Measurements from ENCODE around the gene RSRP1.
"Not testable (repeated sequence)": the region's sequence is repeated elsewhere in the genome, so short reads cannot be mapped to it uniquely, and the experiment has no call there.

RSRP1 gene

GRCh38 chr1:25268143-25268760, 21.0 kb upstream of the RSRP1 start:
- ATAC-seq (replicated peaks); H3K9me3 Mint-ChIP-seq; DNase-seq; H3K4me1 Mint-ChIP-seq; H3K36me3 Mint-ChIP-seq; H3K27me3 Mint-ChIP-seq: not testable (repeated sequence)
- Mint-ChIP-seq H3K27ac (peak overlapping the region; percentile 83), H3K4me3 (peak overlapping the region; percentile 76 to 87)

- Mint-ChIP-seq H3K4me3 (peak overlapping the region; percentile 76 to 87), H3K27ac (peak overlapping the region; percentile 83)
- H3K27me3 Mint-ChIP-seq, H3K4me1 Mint-ChIP-seq, H3K9me3 Mint-ChIP-seq, H3K36me3 Mint-ChIP-seq: not testable (repeated sequence)
- peak; percentile 85 to 86 for ATAC-seq (replicated peaks)
- peak; percentile 79 for DNase-seq
Observed at GRCh38 chr1:25267288-25268142, 20.3 kb upstream of the RSRP1 start.

GRCh38 chr1:25266554-25267287, 19.5 kb upstream of the RSRP1 start:
- peak; percentile 38 to 42 for ATAC-seq (replicated peaks)
- H3K9me3 Mint-ChIP-seq, H3K27me3 Mint-ChIP-seq, H3K4me1 Mint-ChIP-seq, H3K36me3 Mint-ChIP-seq, DNase-seq: not testable (repeated sequence)
- Mint-ChIP-seq H3K4me3 (peak overlapping the region; percentile 89 to 95), H3K27ac (peak overlapping the region; percentile 93)

- H3K36me3 Mint-ChIP-seq, H3K27me3 Mint-ChIP-seq: not testable (repeated sequence)
- peaks cover 5 to 10% of the 10 kb centered on the region in 2 donors for H3K4me1 Mint-ChIP-seq
Observed at GRCh38 chr1:25260336-25260735, 13.1 kb upstream of the RSRP1 start.

GRCh38 chr1:25259813-25260212, 12.6 kb upstream of the RSRP1 start:
- H3K9me3 Mint-ChIP-seq, H3K4me3 Mint-ChIP-seq, H3K36me3 Mint-ChIP-seq, DNase-seq, H3K27me3 Mint-ChIP-seq: not testable (repeated sequence)
- Mint-ChIP-seq H3K27ac (peak overlapping the region; percentile 9), H3K4me1 (peaks cover 5 to 10% of the 10 kb centered on the region in 2 donors)
- ATAC-seq (replicated peaks) = peak; percentile 36 to 41

More at GRCh38 chr1:25260336-25260735, 13.1 kb upstream of the RSRP1 start:
- H3K9me3 Mint-ChIP-seq; H3K4me3 Mint-ChIP-seq; DNase-seq; ATAC-seq (replicated peaks): not testable (repeated sequence)
- peak overlapping the region; percentile 51 for H3K27ac Mint-ChIP-seq

GRCh38 chr1:25257196-25257595, 9.9 kb upstream of the RSRP1 start:
- H3K27ac Mint-ChIP-seq = no peak overlapping the region
- no peak overlapping the region for H3K4me3 Mint-ChIP-seq
- H3K27me3 Mint-ChIP-seq = no peaks in the 10 kb centered on the region
- H3K36me3 Mint-ChIP-seq = peaks cover 0 to under 1% of the 10 kb centered on the region in 2 donors
- H3K9me3 Mint-ChIP-seq = no peaks in the 10 kb centered on the region
- peaks cover 2 to 10% of the 10 kb centered on the region in 2 donors for H3K4me1 Mint-ChIP-seq
- DNase-seq (no peak), ATAC-seq (replicated peaks) (no peak)

GRCh38 chr1:25256578-25256965, 9.3 kb upstream of the RSRP1 start:
- no peak overlapping the region for H3K27ac Mint-ChIP-seq
- H3K27me3 Mint-ChIP-seq = no peaks in the 10 kb centered on the region
- ATAC-seq (replicated peaks) (no peak), DNase-seq (no peak)
- no peaks in the 10 kb centered on the region for H3K36me3 Mint-ChIP-seq
- no peaks in the 10 kb centered on the region for H3K9me3 Mint-ChIP-seq
- H3K4me3 Mint-ChIP-seq = no peak overlapping the region
- peaks cover 2 to 10% of the 10 kb centered on the region in 2 donors for H3K4me1 Mint-ChIP-seq

- H3K9me3 Mint-ChIP-seq = no peaks in the 10 kb centered on the region
- H3K27me3 Mint-ChIP-seq = no peaks in the 10 kb centered on the region
- peaks cover 2 to 7% of the 10 kb centered on the region in 2 donors for H3K4me1 Mint-ChIP-seq
- no peak overlapping the region for H3K4me3 Mint-ChIP-seq
- H3K36me3 Mint-ChIP-seq = no peaks in the 10 kb centered on the region
- H3K27ac Mint-ChIP-seq = no peak overlapping the region
- DNase-seq (no peak), ATAC-seq (replicated peaks) (no peak)
Observed at GRCh38 chr1:25255706-25256577, 8.7 kb upstream of the RSRP1 start.

- H3K9me3 Mint-ChIP-seq = no peaks in the 10 kb centered on the region
- DNase-seq (no peak), ATAC-seq (replicated peaks) (no peak)
- H3K36me3 Mint-ChIP-seq = no peaks in the 10 kb centered on the region
- no peaks in the 10 kb centered on the region for H3K27me3 Mint-ChIP-seq
- H3K4me1 Mint-ChIP-seq = no peaks in the 10 kb centered on the region
- no peak overlapping the region for H3K4me3 Mint-ChIP-seq
- H3K27ac Mint-ChIP-seq = no peak overlapping the region
Observed at GRCh38 chr1:25253911-25254310, 6.7 kb upstream of the RSRP1 start.

- Mint-ChIP-seq H3K4me1 (peaks cover 22 to 47% of the 10 kb centered on the region in 2 donors), H3K36me3 (peaks cover 31 to 36% of the 10 kb centered on the region in 2 donors), H3K27me3 (no peaks in the 10 kb centered on the region), H3K27ac (peak overlapping the region; percentile 100), H3K4me3 (peak overlapping the region; percentile 90 to 97), H3K9me3 (no peaks in the 10 kb centered on the region)
- no peak for ATAC-seq (replicated peaks)
- no peak for DNase-seq
Observed at GRCh38 chr1:25247829-25248754, 838 bp upstream of the RSRP1 start.

GRCh38 chr1:25246600-25247023, 642 bp downstream of the RSRP1 start:
- H3K4me3 Mint-ChIP-seq = peak overlapping the region; percentile 90 to 97
- ATAC-seq (replicated peaks) (peak in 1 of 2 donors; percentile 3), DNase-seq (no peak)
- H3K9me3 Mint-ChIP-seq = no peaks in the 10 kb centered on the region
- H3K36me3 Mint-ChIP-seq = peaks cover 36 to 44% of the 10 kb centered on the region in 2 donors
- peaks cover 24 to 56% of the 10 kb centered on the region in 2 donors for H3K4me1 Mint-ChIP-seq
- peak overlapping the region; percentile 100 for H3K27ac Mint-ChIP-seq
- no peaks in the 10 kb centered on the region for H3K27me3 Mint-ChIP-seq

- peaks cover 38 to 49% of the 10 kb centered on the region in 2 donors for H3K36me3 Mint-ChIP-seq
- H3K27ac Mint-ChIP-seq = peak overlapping the region; percentile 100
- no peaks in the 10 kb centered on the region for H3K9me3 Mint-ChIP-seq
- no peaks in the 10 kb centered on the region for H3K27me3 Mint-ChIP-seq
- H3K4me1 Mint-ChIP-seq = peaks cover 26 to 62% of the 10 kb centered on the region in 2 donors
- DNase-seq (no peak), ATAC-seq (replicated peaks) (peak; percentile 6 to 20)
- peak overlapping the region; percentile 90 to 97 for H3K4me3 Mint-ChIP-seq
Observed at GRCh38 chr1:25245809-25246599, 1.2 kb downstream of the RSRP1 start.

Data from stimulated activated naive B cell treated with anti-CD40 and anti-IgM and Interleukin-4, amounts not matched to agents 10 μg/mL and 1 μg/mL and 100 μg/mL, for 72 hours (primary cell).